Stomach (tissue), 9 donors: ENCODE results near the gene RRP9. TPM values are rescaled to one million over a fixed set of nuclear protein-coding genes. Genes with fewer than 3 reads are reported as not detected.

Source experiments
- DNase-seq, 2 donors: peaks; one replicate each; pipeline versions ENCODE4 v3.0.0 to v3.0.0-alpha.2; 2013 to 2019
- H3K27ac ChIP-seq, 5 donors: fragments of 200-600 bp in 4 of 5; sonication (generic) in 4 of 5; one replicate each; pipeline ENCODE4 v1.5.1; 2013 to 2019; ENCODE audit warnings: mild to moderate bottlenecking in 1 of 5, moderate library complexity in 1 of 5
- H3K27me3 ChIP-seq, 3 donors: fragments of 200-600 bp; sonication (generic); one replicate each; pipeline ENCODE4 v1.5.1; 2017 to 2019; ENCODE audit warnings: mixed run types in 1 of 3
- H3K36me3 ChIP-seq, 4 donors: fragments of 200-600 bp; sonication (generic); 1 replicate in 3 of 4; 2 replicates in 1 of 4; pipeline ENCODE4 v1.5.1; 2016 to 2019
- H3K4me1 ChIP-seq, 4 donors: fragments of 200-600 bp; sonication (generic); one replicate each; pipeline ENCODE4 v1.5.1; 2016 to 2019
- H3K4me3 ChIP-seq, 4 donors: fragments of 200-600 bp; sonication (generic) in 3 of 4; one replicate each; pipeline ENCODE4 v1.5.1; 2016 to 2019; ENCODE audit warnings: mild to moderate bottlenecking in 1 of 4
- H3K9me3 ChIP-seq, 4 donors: fragments of 200-600 bp; sonication (generic); one replicate each; pipeline ENCODE4 v1.5.1; 2016 to 2019
- EP300 ChIP-seq: sonication (generic); formaldehyde crosslinking; IDR thresholded peaks from one replicate; pipeline ENCODE4 v1.6.1; 2017; ENCODE audit warnings: antibody characterized with exemption
- POLR2A ChIP-seq, 4 donors: fragments of 450-650 bp; IDR thresholded peaks; one replicate each; pipeline ENCODE4 v1.6.1; 2016; ENCODE audit warnings: antibody characterized with exemption in 4 of 4, control low read depth in 2 of 4, mild to moderate bottlenecking in 1 of 4, moderate library complexity in 1 of 4
- POLR2AphosphoS5 ChIP-seq, 3 donors: sonication (generic); formaldehyde crosslinking; IDR thresholded peaks; one replicate each; pipeline ENCODE4 v1.6.1; 2016; ENCODE audit warnings: antibody characterized with exemption in 3 of 3
- WGBS, 5 donors: extraction: QIAGEN DNeasy Blood & Tissue Kit in 3 of 5; methylation state at CpG; one replicate each; pipeline versions ENCODE4 v1.1.5 to v1.1.7; 2013 to 2018; 5-methylcytosine and 5-hydroxymethylcytosine counted together
- intact Hi-C: fragments of 100-400 bp; cut with DNase I; formaldehyde crosslinking; loops from one replicate; pipeline ENCODE4 v1.15.1; 2023; ENCODE audit warnings: low total_unique reads
- polyA plus RNA-seq, 3 donors: library from polyadenylated mRNA; stranded (reverse); fragments of 200-250 nt; gene quantifications; one replicate each; pipeline ENCODE4 v1.2.3, GENCODE V29; 2013
- total RNA-seq, 5 donors: library from RNA; depleted of rRNA; stranded (reverse); fragments of >200 nt; gene quantifications; one replicate each; pipeline versions ENCODE4 v1.1.0 to v1.2.3, GENCODE V29; 2014 to 2016
- TF ChIP-seq, protein P1 (sequence below), 7 experiments: fragments of 450-650 bp in 4 of 7; fragments of 200-600 bp in 3 of 7; sonication (generic) in 3 of 7; IDR thresholded peaks; one replicate each; pipeline ENCODE4 v1.5.1; 2016 to 2019; ENCODE audit warnings: antibody characterized with exemption in 7 of 7, control low read depth in 2 of 7, mild to moderate bottlenecking in 1 of 7
- donor health status: healthy with polysubstance abuse.
- donor health status: Bipolar disorder and iron deficiency.
- donor health status: healthy.

Gene RRP9
- total and polyA plus RNA-seq, 8 donors: 3.2 to 21.0 (median 13.0) TPM

GRCh38 chr3:51955893-51956770 lies 14.4 kb upstream of the RRP9 start:
- H3K27ac ChIP-seq: peak overlapping the region; percentile 76 to 85 (median 78)
- DNase-seq: peak; percentile 77 to 87
- peak overlapping the region; percentile 42 to 51 (median 48) for H3K4me3 ChIP-seq
- H3K4me1 ChIP-seq: peaks cover 16 to 22% (median 17%) of the 10 kb centered on the region in 4 donors
- intact Hi-C loops: no loop called here
- no peaks in the 10 kb centered on the region for H3K9me3 ChIP-seq
- peaks cover 0 to 20% (median 0%) of the 10 kb centered on the region in 3 donors for H3K27me3 ChIP-seq
- WGBS, 5 donors: 3 to 7% (median 4%) methylated on average over 38 to 91 of the region's 97 CpGs
- peaks cover 0 to 39% (median 34%) of the 10 kb centered on the region in 4 donors for H3K36me3 ChIP-seq
- TF ChIP-seq, protein P1, sequence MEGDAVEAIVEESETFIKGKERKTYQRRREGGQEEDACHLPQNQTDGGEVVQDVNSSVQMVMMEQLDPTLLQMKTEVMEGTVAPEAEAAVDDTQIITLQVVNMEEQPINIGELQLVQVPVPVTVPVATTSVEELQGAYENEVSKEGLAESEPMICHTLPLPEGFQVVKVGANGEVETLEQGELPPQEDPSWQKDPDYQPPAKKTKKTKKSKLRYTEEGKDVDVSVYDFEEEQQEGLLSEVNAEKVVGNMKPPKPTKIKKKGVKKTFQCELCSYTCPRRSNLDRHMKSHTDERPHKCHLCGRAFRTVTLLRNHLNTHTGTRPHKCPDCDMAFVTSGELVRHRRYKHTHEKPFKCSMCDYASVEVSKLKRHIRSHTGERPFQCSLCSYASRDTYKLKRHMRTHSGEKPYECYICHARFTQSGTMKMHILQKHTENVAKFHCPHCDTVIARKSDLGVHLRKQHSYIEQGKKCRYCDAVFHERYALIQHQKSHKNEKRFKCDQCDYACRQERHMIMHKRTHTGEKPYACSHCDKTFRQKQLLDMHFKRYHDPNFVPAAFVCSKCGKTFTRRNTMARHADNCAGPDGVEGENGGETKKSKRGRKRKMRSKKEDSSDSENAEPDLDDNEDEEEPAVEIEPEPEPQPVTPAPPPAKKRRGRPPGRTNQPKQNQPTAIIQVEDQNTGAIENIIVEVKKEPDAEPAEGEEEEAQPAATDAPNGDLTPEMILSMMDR (IDR thresholded peaks at IDR 0.05): peak in 5 of 7 experiments; percentile 12 to 41 (median 35)
- TF ChIP-seq POLR2AphosphoS5 (IDR thresholded peaks at IDR 0.05): peak in 1 of 3 donors; percentile 22
- no peak for TF ChIP-seq EP300

DNA sequence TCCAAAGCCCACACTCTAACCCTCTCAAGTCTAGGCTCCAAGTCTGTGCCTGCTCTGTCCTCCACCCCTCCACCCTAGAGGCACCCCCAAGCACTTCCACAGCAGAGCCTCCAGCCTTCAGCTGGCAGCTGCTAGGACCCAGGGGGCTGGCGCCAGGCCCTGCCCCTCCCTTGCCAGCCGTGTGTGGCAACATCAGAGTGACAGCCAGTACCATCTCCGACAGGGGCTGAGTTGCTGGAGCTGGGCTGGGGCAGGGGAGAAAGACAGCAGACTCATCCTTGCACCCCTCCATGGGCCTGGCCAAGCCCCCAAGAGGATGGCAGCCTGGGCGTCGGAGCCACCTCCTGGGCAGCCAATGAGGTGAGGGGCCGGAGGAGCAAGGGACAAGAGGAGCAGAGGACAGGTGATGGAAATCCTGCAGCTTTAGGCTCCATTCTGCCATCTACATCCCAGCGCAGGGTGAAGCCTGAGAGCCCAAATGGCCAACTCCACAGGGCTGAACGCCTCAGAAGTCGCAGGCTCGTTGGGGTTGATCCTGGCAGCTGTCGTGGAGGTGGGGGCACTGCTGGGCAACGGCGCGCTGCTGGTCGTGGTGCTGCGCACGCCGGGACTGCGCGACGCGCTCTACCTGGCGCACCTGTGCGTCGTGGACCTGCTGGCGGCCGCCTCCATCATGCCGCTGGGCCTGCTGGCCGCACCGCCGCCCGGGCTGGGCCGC lies 13.6 kb upstream of the RRP9 start, which contains the start of gene GPR62:
Gene GPR62 (plus strand): TSS at position 207 of the 718 bp plus-strand sequence. CDS start 272 bp downstream, at position 479.
- peaks cover 0 to 31% (median 27%) of the 10 kb centered on the region in 4 donors for H3K36me3 ChIP-seq

GRCh38 chr3:51954713-51955112 lies 13.0 kb upstream of the RRP9 start:
- no peaks in the 10 kb centered on the region for H3K9me3 ChIP-seq
- intact Hi-C loops: no loop called here
- WGBS, 5 donors: 71 to 88% (median 81%) methylated on average over 1 of the region's 1 CpG

More for the DNA sequence above, 13.6 kb upstream of the RRP9 start, which contains the start of gene GPR62:
- peaks cover 0 to 20% (median 0%) of the 10 kb centered on the region in 3 donors for H3K27me3 ChIP-seq
- intact Hi-C loops: no loop called here
- no peak for DNase-seq
- 29 to 66% (median 43%) methylated on average over 9 to 33 of the region's 33 CpGs; no CpG with 5 or more reads in 1 of the 5 donors for WGBS, 5 donors
- no peaks in the 10 kb centered on the region for H3K9me3 ChIP-seq
- peaks cover 16 to 22% (median 17%) of the 10 kb centered on the region in 4 donors for H3K4me1 ChIP-seq
- H3K4me3 ChIP-seq: peak within 1 kb of the TSS; percentile 42 to 51 (median 48)
- H3K27ac ChIP-seq: peak within 1 kb of the TSS; percentile 76 to 85 (median 78)
- TF ChIP-seq EP300 (no peak), POLR2AphosphoS5 (IDR thresholded peaks at IDR 0.05) (no peak), POLR2A (IDR thresholded peaks at IDR 0.05) (no peak)
- TF ChIP-seq, protein P1 (IDR thresholded peaks at IDR 0.05): no peak

More at GRCh38 chr3:51954713-51955112, 13.0 kb upstream of the RRP9 start:
- Histone ChIP-seq H3K27me3 (peaks cover 0 to 20% (median 0%) of the 10 kb centered on the region in 3 donors), H3K36me3 (peaks cover 0 to 25% (median 21%) of the 10 kb centered on the region in 4 donors), H3K4me3 (no peak overlapping the region), H3K4me1 (peaks cover 16 to 22% (median 17%) of the 10 kb centered on the region in 4 donors), H3K27ac (no peak overlapping the region)
- DNase-seq: no peak
- TF ChIP-seq POLR2A (IDR thresholded peaks at IDR 0.05) (no peak), EP300 (no peak), POLR2AphosphoS5 (IDR thresholded peaks at IDR 0.05) (no peak)
- TF ChIP-seq, protein P1 (IDR thresholded peaks at IDR 0.05): no peak
